ENCODE data around the gene GPC1.

The GPC1 gene

DNA sequence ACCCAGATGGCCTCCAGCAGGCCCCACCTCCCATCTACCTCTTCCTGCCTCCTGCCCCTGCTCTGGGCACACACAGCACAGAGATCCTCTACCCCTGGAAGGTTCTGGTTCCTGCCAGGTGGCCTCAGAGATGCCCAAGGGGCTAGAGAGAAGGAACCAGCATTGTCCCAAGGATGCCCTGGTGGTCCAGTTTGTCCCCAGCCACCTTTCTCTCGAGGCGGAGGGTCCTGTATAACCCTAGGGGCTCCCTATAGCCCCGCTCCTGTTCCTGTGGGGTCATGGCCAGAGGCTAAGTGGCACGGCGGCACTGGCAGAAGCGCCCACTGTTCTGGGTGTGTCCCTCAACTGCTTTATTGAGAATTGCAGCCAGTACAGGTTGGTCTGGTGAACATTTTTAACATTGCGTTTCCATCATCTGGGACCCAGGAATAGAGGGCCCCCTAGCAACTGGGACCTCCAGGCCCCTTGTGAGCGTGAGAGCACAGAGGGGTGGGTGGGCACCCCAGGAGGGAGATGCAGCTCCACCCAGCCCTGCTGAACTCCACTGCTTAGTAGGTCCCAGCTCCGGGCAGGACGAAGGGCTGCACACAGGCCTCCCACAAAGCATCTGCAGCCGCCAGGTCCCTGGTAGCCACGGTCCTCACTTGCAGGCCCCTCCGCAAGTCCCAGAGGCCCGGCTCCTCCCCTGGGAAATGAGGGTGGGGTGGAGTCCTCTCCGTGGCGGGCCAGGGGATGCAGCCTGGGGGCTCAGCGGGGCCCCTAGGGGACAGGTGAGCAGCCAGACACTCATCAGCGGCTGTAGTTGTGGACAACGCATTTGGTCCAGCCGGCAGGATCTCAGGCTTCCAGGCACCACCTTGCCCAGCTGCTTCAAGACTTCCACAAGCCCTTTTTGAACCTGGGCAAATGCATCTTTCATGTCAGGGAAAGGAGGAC lies 33.1 kb downstream of the GPC1 start:
- WGBS, 2 experiments = 87 to 88% methylated on average over 20 of the region's 20 CpGs
- H3K27me3 ChIP-seq (ENCODE audit: control insufficient read depth, insufficient read depth, low read length, poor library complexity, severe bottlenecking) = no peaks in the 10 kb centered on the region
- H3K27ac ChIP-seq (ENCODE audit: insufficient read depth, low read depth, low read length, poor library complexity, severe bottlenecking) = no peak overlapping the region
- peaks cover 4% of the 10 kb centered on the region for H3K36me3 ChIP-seq (ENCODE audit: control insufficient read depth, insufficient read depth, low read length)
- H3K4me1 ChIP-seq (ENCODE audit: control insufficient read depth, insufficient read depth, low read length) = no peaks in the 10 kb centered on the region
- H3K9me3 ChIP-seq (ENCODE audit: control insufficient read depth, low read length) = no peaks in the 10 kb centered on the region
- H3K4me3 ChIP-seq (ENCODE audit: insufficient read depth, low read depth, low read length) = no peak overlapping the region

DNA sequence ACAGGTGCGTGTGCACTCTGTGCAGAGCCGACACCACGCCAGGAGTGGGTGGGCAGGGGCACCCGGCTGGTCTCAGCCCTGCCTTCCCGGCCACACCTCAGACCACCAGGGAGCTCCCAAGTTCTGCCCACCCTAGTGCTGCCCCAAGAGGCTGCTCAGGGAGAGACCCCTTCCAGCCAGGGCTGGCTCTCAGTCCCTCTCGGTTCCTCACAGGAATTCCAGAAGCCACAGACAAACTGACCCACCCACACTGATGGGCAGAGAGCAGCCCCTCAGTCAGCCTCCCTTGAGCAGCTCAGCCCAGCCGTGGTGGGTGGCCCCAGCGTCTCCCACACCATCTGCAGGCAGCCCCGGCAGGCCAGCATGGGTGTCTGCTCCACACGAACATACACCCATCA lies 33.8 kb downstream of the GPC1 start:
- Histone ChIP-seq H3K4me1 (ENCODE audit: control insufficient read depth, insufficient read depth, low read length) (no peaks in the 10 kb centered on the region), H3K4me3 (ENCODE audit: insufficient read depth, low read depth, low read length) (no peak overlapping the region), H3K27me3 (ENCODE audit: control insufficient read depth, insufficient read depth, low read length, poor library complexity, severe bottlenecking) (no peaks in the 10 kb centered on the region), H3K36me3 (ENCODE audit: control insufficient read depth, insufficient read depth, low read length) (no peaks in the 10 kb centered on the region), H3K9me3 (ENCODE audit: control insufficient read depth, low read length) (no peaks in the 10 kb centered on the region), H3K27ac (ENCODE audit: insufficient read depth, low read depth, low read length, poor library complexity, severe bottlenecking) (no peak overlapping the region)
- 63 to 64% methylated on average over 10 of the region's 10 CpGs for WGBS, 2 experiments

DNA sequence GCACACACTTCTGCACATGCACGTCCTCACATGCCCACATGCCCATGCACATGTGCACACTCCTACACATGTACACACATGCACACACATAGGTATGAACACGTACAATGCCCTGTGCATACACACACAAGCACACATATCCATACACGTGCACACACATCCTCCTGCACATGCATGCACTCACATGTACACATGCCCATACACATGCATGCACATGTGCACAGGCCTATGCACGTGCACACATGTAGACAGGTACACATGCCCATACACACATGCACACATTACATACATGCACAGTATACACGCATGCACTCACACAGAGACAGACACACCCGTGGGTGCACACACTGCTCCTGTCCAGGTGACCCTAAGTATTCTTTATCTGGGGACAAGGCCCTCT lies 34.3 kb downstream of the GPC1 start:
- 93% methylated on average over 6 of the region's 6 CpGs for WGBS, 2 experiments
- no peak overlapping the region for H3K27ac ChIP-seq (ENCODE audit: insufficient read depth, low read depth, low read length, poor library complexity, severe bottlenecking)
- H3K4me3 ChIP-seq (ENCODE audit: insufficient read depth, low read depth, low read length) = no peak overlapping the region
- H3K4me1 ChIP-seq (ENCODE audit: control insufficient read depth, insufficient read depth, low read length) = no peaks in the 10 kb centered on the region
- H3K9me3 ChIP-seq (ENCODE audit: control insufficient read depth, low read length) = no peaks in the 10 kb centered on the region
- H3K36me3 ChIP-seq (ENCODE audit: control insufficient read depth, insufficient read depth, low read length) = no peaks in the 10 kb centered on the region
- no peaks in the 10 kb centered on the region for H3K27me3 ChIP-seq (ENCODE audit: control insufficient read depth, insufficient read depth, low read length, poor library complexity, severe bottlenecking)

DNA sequence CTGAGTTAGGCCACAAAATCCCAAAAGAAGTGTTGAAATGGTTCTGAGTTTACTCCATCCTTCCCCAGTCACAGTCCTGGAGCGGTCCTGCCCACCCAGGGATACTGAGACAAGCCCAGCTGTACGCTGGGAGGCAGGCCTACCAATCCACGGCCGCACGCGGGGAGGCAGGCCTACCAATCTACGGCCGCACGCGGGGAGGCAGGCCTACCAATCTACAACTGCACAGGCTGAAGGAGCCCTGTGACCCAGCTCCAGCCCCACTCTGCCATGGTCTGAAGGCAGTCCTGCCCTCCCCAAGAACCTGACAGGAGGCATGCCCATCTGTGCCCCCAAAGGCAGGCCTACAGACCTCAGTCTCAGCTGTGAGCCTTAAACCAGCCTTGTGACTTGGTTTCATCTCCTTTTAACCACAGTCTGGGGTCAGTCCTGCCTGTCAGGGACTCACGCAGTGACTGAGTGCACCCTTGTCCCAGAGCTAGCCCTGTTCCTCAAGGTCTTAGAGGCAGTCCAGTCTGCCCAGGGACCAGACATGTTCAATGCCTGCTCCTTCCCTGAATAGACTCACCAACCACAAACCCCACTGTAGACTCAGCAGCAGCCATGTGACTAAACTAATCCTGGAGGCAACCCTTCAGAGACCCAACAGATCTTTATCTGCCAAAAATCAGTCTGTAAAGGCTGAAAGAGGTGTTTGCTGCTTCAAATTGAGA lies 36.8 kb downstream of the GPC1 start:
- Histone ChIP-seq H3K27me3 (ENCODE audit: control insufficient read depth, insufficient read depth, low read length, poor library complexity, severe bottlenecking) (no peaks in the 10 kb centered on the region), H3K4me1 (ENCODE audit: control insufficient read depth, insufficient read depth, low read length) (no peaks in the 10 kb centered on the region), H3K9me3 (ENCODE audit: control insufficient read depth, low read length) (no peaks in the 10 kb centered on the region), H3K27ac (ENCODE audit: insufficient read depth, low read depth, low read length, poor library complexity, severe bottlenecking) (no peak overlapping the region), H3K36me3 (ENCODE audit: control insufficient read depth, insufficient read depth, low read length) (no peaks in the 10 kb centered on the region), H3K4me3 (ENCODE audit: insufficient read depth, low read depth, low read length) (no peak overlapping the region)
- WGBS, 2 experiments = 89 to 91% methylated on average over 11 of the region's 11 CpGs

DNA sequence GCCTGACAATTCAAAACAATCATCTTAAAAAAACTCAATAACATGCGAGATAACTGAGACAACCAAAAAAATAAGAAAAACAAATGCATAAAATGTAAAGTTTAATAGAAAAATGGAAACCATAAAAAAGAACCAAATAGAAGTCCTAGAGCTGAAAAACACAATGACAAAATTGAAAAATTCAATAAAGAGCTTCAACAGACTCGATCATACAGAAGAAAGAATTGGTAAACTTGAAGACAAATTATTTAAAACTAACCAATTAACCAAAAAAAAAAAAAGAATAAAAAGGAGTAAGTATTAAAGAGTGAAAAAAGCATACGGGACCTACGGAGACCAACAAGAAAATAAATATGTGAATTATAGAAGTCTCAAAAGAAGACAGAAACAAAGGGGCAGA lies 37.7 kb downstream of the GPC1 start:
- Histone ChIP-seq H3K27ac (ENCODE audit: insufficient read depth, low read depth, low read length, poor library complexity, severe bottlenecking) (no peak overlapping the region), H3K4me3 (ENCODE audit: insufficient read depth, low read depth, low read length) (no peak overlapping the region), H3K27me3 (ENCODE audit: control insufficient read depth, insufficient read depth, low read length, poor library complexity, severe bottlenecking) (no peaks in the 10 kb centered on the region), H3K9me3 (ENCODE audit: control insufficient read depth, low read length) (no peaks in the 10 kb centered on the region), H3K4me1 (ENCODE audit: control insufficient read depth, insufficient read depth, low read length) (no peaks in the 10 kb centered on the region), H3K36me3 (ENCODE audit: control insufficient read depth, insufficient read depth, low read length) (no peaks in the 10 kb centered on the region)
- WGBS, 2 experiments = 96 to 100% methylated on average over 2 of the region's 4 CpGs

DNA sequence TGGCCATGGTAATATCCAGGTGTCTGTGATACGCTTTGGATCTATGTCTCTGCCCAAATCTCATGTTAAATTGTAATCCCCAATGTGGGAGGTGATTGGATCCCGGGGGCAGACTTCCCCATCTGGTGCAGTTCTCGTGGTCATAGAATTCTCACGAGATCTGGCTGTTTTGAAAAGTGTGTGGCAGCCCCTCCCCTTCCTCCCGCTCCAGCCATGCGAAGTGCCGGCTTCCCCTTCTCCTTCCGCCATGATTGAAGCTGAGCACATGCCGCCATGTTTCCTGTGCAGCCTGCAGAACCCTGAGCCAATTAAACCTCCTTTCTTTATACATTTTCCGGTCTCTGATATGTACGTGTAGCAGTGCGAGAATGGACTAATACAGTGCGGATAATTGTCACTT lies 42.5 kb downstream of the GPC1 start:
- H3K27me3 ChIP-seq (ENCODE audit: control insufficient read depth, insufficient read depth, low read length, poor library complexity, severe bottlenecking) = no peaks in the 10 kb centered on the region
- H3K9me3 ChIP-seq (ENCODE audit: control insufficient read depth, low read length) = no peaks in the 10 kb centered on the region
- no peaks in the 10 kb centered on the region for H3K4me1 ChIP-seq (ENCODE audit: control insufficient read depth, insufficient read depth, low read length)
- H3K27ac ChIP-seq (ENCODE audit: insufficient read depth, low read depth, low read length, poor library complexity, severe bottlenecking) = no peak overlapping the region
- 92 to 93% methylated on average over 12 to 13 of the region's 13 CpGs for WGBS, 2 experiments
- no peak overlapping the region for H3K4me3 ChIP-seq (ENCODE audit: insufficient read depth, low read depth, low read length)
- H3K36me3 ChIP-seq (ENCODE audit: control insufficient read depth, insufficient read depth, low read length) = no peaks in the 10 kb centered on the region

DNA sequence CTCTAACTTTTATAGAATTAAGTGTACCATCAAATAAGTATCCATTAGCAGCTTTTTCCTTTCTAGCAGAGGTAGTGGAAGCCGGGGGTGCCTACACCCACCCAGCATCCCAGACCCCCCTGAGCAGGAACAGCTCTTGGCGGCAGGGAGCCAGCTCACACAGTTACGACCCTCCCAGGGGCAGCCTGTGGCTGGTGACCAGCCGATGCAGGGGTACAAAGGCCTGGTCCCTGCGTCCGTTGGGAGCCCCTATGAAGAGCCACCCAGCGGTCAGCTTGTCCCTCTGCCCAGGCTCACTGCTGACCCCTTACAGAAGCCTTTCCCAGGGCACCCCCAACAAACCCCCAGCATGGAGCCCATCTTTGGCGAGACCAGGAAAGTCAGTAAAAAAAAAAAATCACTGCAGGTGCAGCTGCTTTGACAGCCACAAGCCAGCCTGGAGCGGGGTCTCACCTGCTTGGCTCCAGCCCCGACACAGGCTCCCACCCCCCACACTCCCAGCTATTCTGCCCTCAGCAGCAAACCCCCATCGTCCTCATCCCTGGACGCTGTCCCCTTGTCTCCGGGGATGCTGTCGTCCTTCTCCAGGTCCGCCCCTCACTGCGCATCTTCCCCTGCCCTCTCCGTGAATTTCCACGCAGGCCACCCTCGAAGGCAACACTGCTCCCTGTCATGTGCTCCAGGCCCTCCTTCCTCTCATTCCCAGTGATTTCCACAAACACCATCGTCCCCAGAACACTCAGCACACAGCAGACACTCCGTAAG lies 43.1 kb downstream of the GPC1 start:
- Histone ChIP-seq H3K27me3 (ENCODE audit: control insufficient read depth, insufficient read depth, low read length, poor library complexity, severe bottlenecking) (no peaks in the 10 kb centered on the region), H3K27ac (ENCODE audit: insufficient read depth, low read depth, low read length, poor library complexity, severe bottlenecking) (no peak overlapping the region), H3K4me3 (ENCODE audit: insufficient read depth, low read depth, low read length) (no peak overlapping the region), H3K36me3 (ENCODE audit: control insufficient read depth, insufficient read depth, low read length) (no peaks in the 10 kb centered on the region), H3K4me1 (ENCODE audit: control insufficient read depth, insufficient read depth, low read length) (no peaks in the 10 kb centered on the region), H3K9me3 (ENCODE audit: control insufficient read depth, low read length) (no peaks in the 10 kb centered on the region)
- 92 to 93% methylated on average over 21 of the region's 21 CpGs for WGBS, 2 experiments

GRCh38 chr2:240479111-240479501 lies 43.6 kb downstream of the GPC1 start:
- no peaks in the 10 kb centered on the region for H3K4me1 ChIP-seq (ENCODE audit: control insufficient read depth, insufficient read depth, low read length)
- H3K36me3 ChIP-seq (ENCODE audit: control insufficient read depth, insufficient read depth, low read length) = no peaks in the 10 kb centered on the region
- no peaks in the 10 kb centered on the region for H3K9me3 ChIP-seq (ENCODE audit: control insufficient read depth, low read length)
- H3K27ac ChIP-seq (ENCODE audit: insufficient read depth, low read depth, low read length, poor library complexity, severe bottlenecking) = no peak overlapping the region
- no peak overlapping the region for H3K4me3 ChIP-seq (ENCODE audit: insufficient read depth, low read depth, low read length)
- 83 to 85% methylated on average over 12 of the region's 12 CpGs for WGBS, 2 experiments
- no peaks in the 10 kb centered on the region for H3K27me3 ChIP-seq (ENCODE audit: control insufficient read depth, insufficient read depth, low read length, poor library complexity, severe bottlenecking)

- no peaks in the 10 kb centered on the region for H3K4me1 ChIP-seq (ENCODE audit: control insufficient read depth, insufficient read depth, low read length)
- no peaks in the 10 kb centered on the region for H3K36me3 ChIP-seq (ENCODE audit: control insufficient read depth, insufficient read depth, low read length)
- H3K27ac ChIP-seq (ENCODE audit: insufficient read depth, low read depth, low read length, poor library complexity, severe bottlenecking) = no peak overlapping the region
- WGBS, 2 experiments = 95% methylated on average over 25 of the region's 25 CpGs
- H3K4me3 ChIP-seq (ENCODE audit: insufficient read depth, low read depth, low read length) = no peak overlapping the region
- no peaks in the 10 kb centered on the region for H3K27me3 ChIP-seq (ENCODE audit: control insufficient read depth, insufficient read depth, low read length, poor library complexity, severe bottlenecking)
- no peaks in the 10 kb centered on the region for H3K9me3 ChIP-seq (ENCODE audit: control insufficient read depth, low read length)
These were observed 45.6 kb downstream of the GPC1 start for GRCh38 chr2:240480834-240481623.
